ENCODE results near the gene TMBIM4. TPM values are rescaled to one million over a fixed set of nuclear protein-coding genes. Genes with fewer than 3 reads are reported as not detected.
A peak's percentile ranks its signal among the peaks of the same experiment; 100 is the strongest.

Gene TMBIM4
- total and polyA plus RNA-seq, 4 donors = 124 to 236 (median 169) TPM

GRCh38 chr12:66196806-66197205 lies 27.0 kb upstream of the TMBIM4 start:
- peaks cover 1 to 43% (median 8%) of the 10 kb centered on the region in 5 donors for H3K4me1 ChIP-seq (ENCODE audit: control insufficient read depth in 5 of 5, insufficient read depth in 5 of 5, low read length in 5 of 5)
- H3K4me3 ChIP-seq = no peak overlapping the region
- no peak overlapping the region for H3K27ac ChIP-seq (ENCODE audit: low read depth in 1 of 2, low read length in 1 of 2)
- DNase-seq (peak in 2 of 3 donors; percentile 44), ATAC-seq (ENCODE audit: insufficient read depth, low FRiP score) (peak; percentile 67)
- TF ChIP-seq, protein P1, sequence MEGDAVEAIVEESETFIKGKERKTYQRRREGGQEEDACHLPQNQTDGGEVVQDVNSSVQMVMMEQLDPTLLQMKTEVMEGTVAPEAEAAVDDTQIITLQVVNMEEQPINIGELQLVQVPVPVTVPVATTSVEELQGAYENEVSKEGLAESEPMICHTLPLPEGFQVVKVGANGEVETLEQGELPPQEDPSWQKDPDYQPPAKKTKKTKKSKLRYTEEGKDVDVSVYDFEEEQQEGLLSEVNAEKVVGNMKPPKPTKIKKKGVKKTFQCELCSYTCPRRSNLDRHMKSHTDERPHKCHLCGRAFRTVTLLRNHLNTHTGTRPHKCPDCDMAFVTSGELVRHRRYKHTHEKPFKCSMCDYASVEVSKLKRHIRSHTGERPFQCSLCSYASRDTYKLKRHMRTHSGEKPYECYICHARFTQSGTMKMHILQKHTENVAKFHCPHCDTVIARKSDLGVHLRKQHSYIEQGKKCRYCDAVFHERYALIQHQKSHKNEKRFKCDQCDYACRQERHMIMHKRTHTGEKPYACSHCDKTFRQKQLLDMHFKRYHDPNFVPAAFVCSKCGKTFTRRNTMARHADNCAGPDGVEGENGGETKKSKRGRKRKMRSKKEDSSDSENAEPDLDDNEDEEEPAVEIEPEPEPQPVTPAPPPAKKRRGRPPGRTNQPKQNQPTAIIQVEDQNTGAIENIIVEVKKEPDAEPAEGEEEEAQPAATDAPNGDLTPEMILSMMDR (IDR thresholded peaks at IDR 0.05; ENCODE audit: control extremely low read depth, extremely low read depth) = no peak
- H3K9ac ChIP-seq (ENCODE audit: insufficient read depth in 1 of 2, low read length in 2 of 2) = no peak overlapping the region
- no peaks in the 10 kb centered on the region for H3K27me3 ChIP-seq (ENCODE audit: control insufficient read depth in 3 of 3, insufficient read depth in 3 of 3, low read length in 2 of 3)
- 34 to 39% methylated on average over 3 of the region's 3 CpGs for WGBS, 2 donors
- peaks cover 0 to 5% (median under 1%) of the 10 kb centered on the region in 4 donors for H3K9me3 ChIP-seq (ENCODE audit: control insufficient read depth in 4 of 4, insufficient read depth in 3 of 4, low read length in 3 of 4)
- H3K36me3 ChIP-seq (ENCODE audit: control insufficient read depth in 4 of 4, insufficient read depth in 4 of 4, low read length in 4 of 4) = peaks cover 0 to 10% (median 5%) of the 10 kb centered on the region in 4 donors

DNA sequence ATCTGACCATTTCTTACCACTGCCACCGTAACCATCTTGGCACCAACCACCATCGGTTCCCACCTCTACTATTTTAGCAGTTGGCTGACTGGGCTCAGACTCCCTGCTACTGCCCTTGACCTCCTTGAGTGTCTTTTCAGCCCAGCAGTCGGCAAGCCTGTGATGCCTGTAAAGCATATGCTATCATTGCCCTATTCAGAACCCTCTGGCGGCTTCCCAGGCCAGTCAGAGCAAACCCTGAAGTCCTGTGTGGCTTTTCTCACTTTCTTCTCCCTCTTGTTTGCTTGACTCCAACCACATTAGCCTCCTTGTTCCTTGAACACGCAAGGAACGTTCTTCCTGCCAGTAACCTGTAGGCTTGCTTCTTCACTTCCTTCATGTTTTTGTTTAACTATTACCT lies 25.4 kb upstream of the TMBIM4 start:
- DNase-seq = peak in 1 of 3 donors; percentile 21
- no peak overlapping the region for H3K9ac ChIP-seq (ENCODE audit: insufficient read depth in 1 of 2, low read length in 2 of 2)
- TF ChIP-seq, protein P1 (IDR thresholded peaks at IDR 0.05; ENCODE audit: control extremely low read depth, extremely low read depth) = no peak
- peaks cover 0 to 3% (median under 1%) of the 10 kb centered on the region in 4 donors for H3K9me3 ChIP-seq (ENCODE audit: control insufficient read depth in 4 of 4, insufficient read depth in 3 of 4, low read length in 3 of 4)
- peak overlapping the region in 1 of 2 donors; percentile 20 for H3K27ac ChIP-seq (ENCODE audit: low read depth in 1 of 2, low read length in 1 of 2)
- peaks cover 0 to 10% (median 5%) of the 10 kb centered on the region in 4 donors for H3K36me3 ChIP-seq (ENCODE audit: control insufficient read depth in 4 of 4, insufficient read depth in 4 of 4, low read length in 4 of 4)
- H3K4me1 ChIP-seq (ENCODE audit: control insufficient read depth in 5 of 5, insufficient read depth in 5 of 5, low read length in 5 of 5) = peaks cover 6 to 59% (median 12%) of the 10 kb centered on the region in 5 donors
- ATAC-seq (ENCODE audit: insufficient read depth, low FRiP score) = no peak
- 61 to 71% methylated on average over 6 of the region's 6 CpGs for WGBS, 2 donors
- H3K27me3 ChIP-seq (ENCODE audit: control insufficient read depth in 3 of 3, insufficient read depth in 3 of 3, low read length in 2 of 3) = peaks cover 0 to 2% (median 0%) of the 10 kb centered on the region in 3 donors
- no peak overlapping the region for H3K4me3 ChIP-seq

DNA sequence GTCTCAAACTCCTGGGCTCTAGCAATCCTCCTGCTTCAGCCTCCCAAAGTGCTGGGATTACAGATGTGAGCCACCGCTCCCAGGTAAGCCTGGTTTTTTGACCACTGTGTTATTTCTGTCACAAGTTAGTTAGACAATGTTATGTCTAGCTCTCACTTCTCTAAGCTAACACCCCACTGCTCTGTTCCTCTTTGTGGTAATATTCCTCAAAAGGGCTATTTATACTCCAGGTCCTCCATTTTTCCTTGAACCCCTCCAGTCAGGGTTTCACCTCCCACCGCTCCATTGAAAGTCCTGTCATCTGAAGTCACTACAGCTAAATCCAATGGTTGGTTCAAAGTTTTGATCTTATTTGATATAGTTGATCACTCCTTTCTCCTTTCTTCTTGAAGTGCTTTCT lies 24.3 kb upstream of the TMBIM4 start:
- Histone ChIP-seq H3K27ac (ENCODE audit: low read depth in 1 of 2, low read length in 1 of 2) (no peak overlapping the region), H3K9me3 (ENCODE audit: control insufficient read depth in 4 of 4, insufficient read depth in 3 of 4, low read length in 3 of 4) (no peaks in the 10 kb centered on the region), H3K4me3 (no peak overlapping the region), H3K27me3 (ENCODE audit: control insufficient read depth in 3 of 3, insufficient read depth in 3 of 3, low read length in 2 of 3) (peaks cover 0 to 2% (median 0%) of the 10 kb centered on the region in 3 donors), H3K36me3 (ENCODE audit: control insufficient read depth in 4 of 4, insufficient read depth in 4 of 4, low read length in 4 of 4) (peaks cover 0 to 10% (median 5%) of the 10 kb centered on the region in 4 donors), H3K9ac (ENCODE audit: insufficient read depth in 1 of 2, low read length in 2 of 2) (no peak overlapping the region), H3K4me1 (ENCODE audit: control insufficient read depth in 5 of 5, insufficient read depth in 5 of 5, low read length in 5 of 5) (peaks cover 6 to 59% (median 12%) of the 10 kb centered on the region in 5 donors)
- WGBS, 2 donors = 89 to 91% methylated on average over 2 of the region's 2 CpGs
- DNase-seq = no peak
- TF ChIP-seq, protein P1 (IDR thresholded peaks at IDR 0.05; ENCODE audit: control extremely low read depth, extremely low read depth) = no peak
- ATAC-seq (ENCODE audit: insufficient read depth, low FRiP score) = no peak

All from lung (tissue), 12 donors.